GM12878 (cell line): ENCODE data around the gene FMOD. TPM values are rescaled to one million over a fixed set of nuclear protein-coding genes. Genes with fewer than 3 reads are reported as not detected.

ENCODE experiments used
- ATAC-seq: fragments of 200-7000 bp; cut with Tn5 transposase; 3 replicates; pipeline ENCODE4 v1.9.1; 2020; ENCODE audit warnings: mild to moderate bottlenecking, moderate library complexity
- BruUV-seq: library from RNA; stranded (reverse); fragments of 400-500 nt; replicated peaks from 2 replicates; lab custom pipeline; 2021; lab: Mats Ljungman, UMichigan
- CTCF ChIA-PET: fragments of 300-600 bp; sonication (Branson Sonifier 250); formaldehyde crosslinking; extraction: SDS; loops from one replicate; lab custom pipeline; 2021; ENCODE audit warnings: inconsistent platforms; lab: Yijun Ruan, JAX
- POLR2A ChIA-PET: fragments of 350-600 bp; formaldehyde crosslinking; extraction: SDS; loops from one replicate; lab custom pipeline; 2021; ENCODE audit warnings: inconsistent platforms; lab: Charles Lee
- RAD21 ChIA-PET: fragments of 300-600 bp; sonication (Branson Sonifier 250); formaldehyde crosslinking; loops from one replicate; lab custom pipeline; 2023; ENCODE audit warnings: antibody characterized with exemption; ENCODE audit not compliant: unreplicated experiment; lab: Charles Lee
- SMC1A ChIA-PET: fragments of 300-600 bp; sonication (Branson Sonifier 250); formaldehyde crosslinking; loops from one replicate; lab custom pipeline; 2023; ENCODE audit not compliant: unreplicated experiment, uncharacterized antibody; lab: Charles Lee
- DNase-seq: peaks from one replicate; pipeline ENCODE4 v3.0.0-alpha.2; 2011; ENCODE audit warnings: low read depth, low spot score
- FAIRE-seq: peaks from 3 replicates; lab custom pipeline; 2011; peaks lifted over from hg19 to GRCh38; lab: Jason Lieb, UNC
- H2AFZ ChIP-seq: 2 replicates; pipeline ENCODE4 v1.6.0; 2011; ENCODE audit warnings: low read depth, low read length, control low read depth; ENCODE audit not compliant: control insufficient read depth
- H3K27ac ChIP-seq: 2 replicates; pipeline ENCODE4 v1.5.1; 2011; ENCODE audit warnings: control low read depth; ENCODE audit not compliant: control insufficient read depth, insufficient read depth
- H3K27me3 ChIP-seq, 2 experiments: replicated peaks in 1 of 2; 2 replicates each; pipeline versions ENCODE4 v1.6.0 to v1.6.1; 2011; ENCODE audit warnings: low read length in 1 of 2; ENCODE audit not compliant: control insufficient read depth in 2 of 2, insufficient read depth in 2 of 2
- H3K36me3 ChIP-seq, 2 experiments: 2 replicates each; pipeline ENCODE4 v1.5.1; 2011; ENCODE audit warnings: low read length in 1 of 2; ENCODE audit not compliant: control insufficient read depth in 2 of 2, insufficient read depth in 2 of 2
- H3K4me1 ChIP-seq: 2 replicates; pipeline ENCODE4 v1.6.1; 2011; ENCODE audit warnings: mild to moderate bottlenecking, low read length, moderate library complexity, mixed read lengths; ENCODE audit not compliant: control insufficient read depth, insufficient read depth
- H3K4me2 ChIP-seq: 2 replicates; pipeline ENCODE4 v1.6.0; 2011; ENCODE audit warnings: control low read depth; ENCODE audit not compliant: control insufficient read depth, insufficient read depth
- H3K4me3 ChIP-seq: fragments of 200-600 bp; sonication (generic); 2 replicates; pipeline ENCODE4 v1.5.1; 2016
- H3K79me2 ChIP-seq: 2 replicates; pipeline ENCODE4 v1.6.0; 2011; ENCODE audit warnings: low read length; ENCODE audit not compliant: control insufficient read depth, insufficient read depth
- H3K9ac ChIP-seq: 2 replicates; pipeline ENCODE4 v1.8.0; 2011; ENCODE audit warnings: low read length, control low read depth, mixed read lengths; ENCODE audit not compliant: control insufficient read depth, insufficient read depth
- H3K9me3 ChIP-seq: replicated peaks from 3 replicates; pipeline ENCODE4 v1.5.1; 2011; ENCODE audit warnings: mild to moderate bottlenecking, low read length; ENCODE audit not compliant: control insufficient read depth, insufficient read depth
- H4K20me1 ChIP-seq: 2 replicates; pipeline ENCODE4 v1.6.0; 2011; ENCODE audit not compliant: control insufficient read depth, insufficient read depth
- CHD1 ChIP-seq: IDR thresholded peaks from 2 replicates; pipeline ENCODE4 v1.6.1; 2012; ENCODE audit warnings: low read depth, low read length, improper control_type of control experiment
- CHD4 ChIP-seq: fragments of 200-600 bp; sonication (generic); IDR thresholded peaks from 2 replicates; pipeline ENCODE4 v1.6.1; 2016; ENCODE audit warnings: mild to moderate bottlenecking
- JUNB ChIP-seq: IDR thresholded peaks from 2 replicates; pipeline ENCODE4 v1.6.1; 2016; ENCODE audit warnings: antibody characterized with exemption, mild to moderate bottlenecking
- MYB ChIP-seq: fragments of 150-350 bp; IDR thresholded peaks from 2 replicates; pipeline ENCODE4 v1.6.1; 2014; ENCODE audit warnings: mild to moderate bottlenecking, low read depth, low read length, borderline replicate concordance
- MYC ChIP-seq: IDR thresholded peaks from 2 replicates; pipeline ENCODE4 v1.6.1; 2011; ENCODE audit warnings: mild to moderate bottlenecking, low read length, moderate library complexity, inconsistent platforms; ENCODE audit not compliant: insufficient read depth, insufficient replicate concordance, insufficient read length, severe bottlenecking
- NFYA ChIP-seq: IDR thresholded peaks from 2 replicates; pipeline ENCODE4 v1.6.1; 2011; ENCODE audit warnings: low read depth, mild to moderate bottlenecking, low read length, improper control_type of control experiment, borderline replicate concordance
- POU2F2 ChIP-seq: IDR thresholded peaks from 3 replicates; pipeline ENCODE4 v1.6.1; 2011; ENCODE audit warnings: low read depth, mild to moderate bottlenecking, low read length, borderline replicate concordance
- ZNF217 ChIP-seq: fragments of 450-650 bp; IDR thresholded peaks from 2 replicates; pipeline ENCODE4 v1.6.1; 2017; ENCODE audit warnings: antibody characterized with exemption, mild to moderate bottlenecking
- WGBS: methylation state at CpG from one replicate; pipeline ENCODE4 v1.1.6; 2016; ENCODE audit warnings: low lambda C conversion rate; ENCODE audit not compliant: insufficient replicate concordance, insufficient coverage; ENCODE audit errors: missing lambda C conversion rate; 5-methylcytosine and 5-hydroxymethylcytosine counted together
- in situ Hi-C: fragments of 300-500 bp; cut with MboI; formaldehyde crosslinking; loops from 9 replicates; pipeline ENCODE4 v1.14.3; 2018; ENCODE audit warnings: mixed read lengths
- intact Hi-C: fragments of 100-400 bp; cut with micrococcal nuclease; formaldehyde crosslinking; loops from one replicate; pipeline ENCODE4 v1.14.2; 2022; ENCODE audit not compliant: unreplicated experiment
- polyA plus RNA-seq, 11 experiments: library from polyadenylated mRNA; depleted of rRNA in 4 of 11; unstranded in 6 of 11; stranded (reverse) in 5 of 11; fragments of >200 nt; fragmentation: Nextera tagmentation in 4 of 11; fragmentation: Illumina TruSeq in 1 of 11; extraction: Ambion mirVana in 4 of 11; extraction: Trizol in 1 of 11; gene quantifications; 1 replicate in 1 of 11; 2 replicates in 10 of 11; pipeline versions ENCODE4 v1.2.1 to v1.2.3, GENCODE V29; 2011 to 2016; ENCODE audit warnings: inconsistent platforms in 2 of 11, missing spikeins in 2 of 11, low read depth in 1 of 11
- total RNA-seq, 4 experiments: library from RNA; depleted of rRNA in 3 of 4; stranded (reverse); fragments of >200 nt in 3 of 4; fragmentation: Illumina TruSeq in 1 of 4; extraction: Trizol in 1 of 4; gene quantifications; 2 replicates each; pipeline versions ENCODE4 v1.2.1 to v1.2.3, GENCODE V29; 2013 to 2021
- TF ChIP-seq, protein P1 (sequence below): fragments of 150-350 bp; IDR thresholded peaks from 2 replicates; pipeline ENCODE4 v1.6.1; 2016; ENCODE audit warnings: low read depth, low read length
- TF ChIP-seq, protein P2 (sequence below): fragments of 450-650 bp; IDR thresholded peaks from 2 replicates; pipeline ENCODE4 v1.6.1; 2016; ENCODE audit warnings: mild to moderate bottlenecking
- TF ChIP-seq, protein P3 (sequence below), 3 experiments: IDR thresholded peaks in 2 of 3; conservative IDR thresholded peaks in 1 of 3; 2 replicates each; pipeline ENCODE4 v1.5.1; 2011; ENCODE audit warnings: low read depth in 3 of 3, low read length in 3 of 3, mild to moderate bottlenecking in 3 of 3, control low read depth in 2 of 3, moderate library complexity in 2 of 3, inconsistent platforms in 1 of 3, mixed read lengths in 1 of 3; ENCODE audit not compliant: control insufficient read depth in 2 of 3, insufficient read depth in 1 of 3; ENCODE audit errors: extremely low read depth in 1 of 3
- TF ChIP-seq, protein P4 (sequence below): fragments of 450-650 bp; IDR thresholded peaks from 2 replicates; pipeline ENCODE4 v1.6.1; 2017; ENCODE audit warnings: mild to moderate bottlenecking, low read depth, inconsistent platforms; ENCODE audit not compliant: poor library complexity, severe bottlenecking

The FMOD gene
- total and polyA plus RNA-seq, 10 of the 15 experiments (the other 5 are each of a cell fraction or from before 2014, with no cell fraction given) = 0.03 to 0.26 (median 0.11) TPM; not detected in 7

DNA sequence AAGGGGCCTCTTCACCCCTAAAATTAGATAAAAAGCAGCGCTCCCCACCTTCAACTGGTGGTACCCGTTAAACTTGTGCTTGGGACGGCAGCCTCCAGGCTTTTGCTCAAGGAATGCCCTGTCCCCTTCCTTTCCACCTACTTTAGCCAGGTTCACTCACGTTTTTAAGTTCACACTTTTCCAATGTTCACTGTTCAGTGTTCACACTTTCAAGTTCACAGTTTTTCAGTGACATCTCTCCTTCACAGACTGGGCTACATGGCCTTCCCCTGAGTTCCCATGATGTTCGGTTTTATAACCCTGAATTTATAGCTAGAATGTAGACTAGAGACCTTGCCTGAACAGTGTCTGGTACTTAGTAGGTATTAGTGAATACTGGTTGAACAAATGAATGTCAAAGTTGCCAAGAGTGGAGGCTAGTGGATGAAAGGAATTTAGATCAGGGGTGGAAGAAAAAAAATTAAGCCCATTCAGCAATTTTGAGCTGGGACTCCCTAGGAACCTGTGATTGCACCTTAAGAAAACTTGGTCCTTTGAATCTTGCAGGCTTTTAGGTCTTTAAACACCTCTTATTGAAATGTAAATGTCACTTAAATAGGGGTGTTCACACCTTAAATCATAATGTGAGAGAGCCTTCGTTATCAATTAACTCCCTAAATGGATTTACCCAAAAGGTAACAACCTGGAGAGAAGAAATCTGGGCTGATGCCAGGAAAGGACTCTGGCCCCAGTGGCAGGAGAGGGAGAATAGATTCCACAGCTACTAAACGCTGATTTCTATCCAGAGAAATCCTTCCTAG is 33.3 kb downstream of the FMOD start:
- no peak for FAIRE-seq
- Histone ChIP-seq H3K9ac (no peak overlapping the region), H3K27me3 (no peaks in the 10 kb centered on the region), H3K36me3 (no peaks in the 10 kb centered on the region), H3K4me2 (no peak overlapping the region), H3K4me3 (no peak overlapping the region), H3K27ac (no peak overlapping the region), H4K20me1 (no peaks in the 10 kb centered on the region), H2AFZ (no peak overlapping the region), H3K9me3 (no peaks in the 10 kb centered on the region), H3K4me1 (peaks cover 26% of the 10 kb centered on the region), H3K79me2 (no peaks in the 10 kb centered on the region)
- WGBS = 84% methylated on average over 7 of the region's 7 CpGs
- SMC1A ChIA-PET = interaction anchor here (0.8 to 3.2 kb wide), 11 partner anchors 8 to 45 kb away, joined by 3 to 28 read pairs (median 4); no protein-coding TSS in a partner anchor
- POLR2A ChIA-PET = interaction anchor here (1.0 to 3.8 kb wide), 6 partner anchors 8 to 38 kb away, joined by 3 to 29 read pairs (median 7); no protein-coding TSS in a partner anchor
- CTCF ChIA-PET = interaction anchor here (0.6 to 3.9 kb wide), 8 partner anchors 8 to 48 kb away, joined by 3 to 32 read pairs (median 6); no protein-coding TSS in a partner anchor
- RAD21 ChIA-PET = interaction anchor here (0.9 to 1.6 kb wide), 7 partner anchors 9 to 47 kb away, joined by 3 to 10 read pairs (median 4); no protein-coding TSS in a partner anchor
- BruUV-seq = no TSS peak
- in situ Hi-C loops = no loop called here
- DNase-seq = no peak
- ATAC-seq = no peak
- intact Hi-C loops = no loop called here
- TF ChIP-seq, protein P1, sequence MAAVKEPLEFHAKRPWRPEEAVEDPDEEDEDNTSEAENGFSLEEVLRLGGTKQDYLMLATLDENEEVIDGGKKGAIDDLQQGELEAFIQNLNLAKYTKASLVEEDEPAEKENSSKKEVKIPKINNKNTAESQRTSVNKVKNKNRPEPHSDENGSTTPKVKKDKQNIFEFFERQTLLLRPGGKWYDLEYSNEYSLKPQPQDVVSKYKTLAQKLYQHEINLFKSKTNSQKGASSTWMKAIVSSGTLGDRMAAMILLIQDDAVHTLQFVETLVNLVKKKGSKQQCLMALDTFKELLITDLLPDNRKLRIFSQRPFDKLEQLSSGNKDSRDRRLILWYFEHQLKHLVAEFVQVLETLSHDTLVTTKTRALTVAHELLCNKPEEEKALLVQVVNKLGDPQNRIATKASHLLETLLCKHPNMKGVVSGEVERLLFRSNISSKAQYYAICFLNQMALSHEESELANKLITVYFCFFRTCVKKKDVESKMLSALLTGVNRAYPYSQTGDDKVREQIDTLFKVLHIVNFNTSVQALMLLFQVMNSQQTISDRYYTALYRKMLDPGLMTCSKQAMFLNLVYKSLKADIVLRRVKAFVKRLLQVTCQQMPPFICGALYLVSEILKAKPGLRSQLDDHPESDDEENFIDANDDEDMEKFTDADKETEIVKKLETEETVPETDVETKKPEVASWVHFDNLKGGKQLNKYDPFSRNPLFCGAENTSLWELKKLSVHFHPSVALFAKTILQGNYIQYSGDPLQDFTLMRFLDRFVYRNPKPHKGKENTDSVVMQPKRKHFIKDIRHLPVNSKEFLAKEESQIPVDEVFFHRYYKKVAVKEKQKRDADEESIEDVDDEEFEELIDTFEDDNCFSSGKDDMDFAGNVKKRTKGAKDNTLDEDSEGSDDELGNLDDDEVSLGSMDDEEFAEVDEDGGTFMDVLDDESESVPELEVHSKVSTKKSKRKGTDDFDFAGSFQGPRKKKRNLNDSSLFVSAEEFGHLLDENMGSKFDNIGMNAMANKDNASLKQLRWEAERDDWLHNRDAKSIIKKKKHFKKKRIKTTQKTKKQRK = no peak
- TF ChIP-seq ZNF217 (no peak), MYC (no peak), JUNB (no peak), POU2F2 (no peak), NFYA (no peak), CHD1 (no peak), MYB (no peak), CHD4 (no peak)
- TF ChIP-seq, protein P2, sequence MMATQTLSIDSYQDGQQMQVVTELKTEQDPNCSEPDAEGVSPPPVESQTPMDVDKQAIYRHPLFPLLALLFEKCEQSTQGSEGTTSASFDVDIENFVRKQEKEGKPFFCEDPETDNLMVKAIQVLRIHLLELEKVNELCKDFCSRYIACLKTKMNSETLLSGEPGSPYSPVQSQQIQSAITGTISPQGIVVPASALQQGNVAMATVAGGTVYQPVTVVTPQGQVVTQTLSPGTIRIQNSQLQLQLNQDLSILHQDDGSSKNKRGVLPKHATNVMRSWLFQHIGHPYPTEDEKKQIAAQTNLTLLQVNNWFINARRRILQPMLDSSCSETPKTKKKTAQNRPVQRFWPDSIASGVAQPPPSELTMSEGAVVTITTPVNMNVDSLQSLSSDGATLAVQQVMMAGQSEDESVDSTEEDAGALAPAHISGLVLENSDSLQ = no peak
- TF ChIP-seq, protein P3, sequence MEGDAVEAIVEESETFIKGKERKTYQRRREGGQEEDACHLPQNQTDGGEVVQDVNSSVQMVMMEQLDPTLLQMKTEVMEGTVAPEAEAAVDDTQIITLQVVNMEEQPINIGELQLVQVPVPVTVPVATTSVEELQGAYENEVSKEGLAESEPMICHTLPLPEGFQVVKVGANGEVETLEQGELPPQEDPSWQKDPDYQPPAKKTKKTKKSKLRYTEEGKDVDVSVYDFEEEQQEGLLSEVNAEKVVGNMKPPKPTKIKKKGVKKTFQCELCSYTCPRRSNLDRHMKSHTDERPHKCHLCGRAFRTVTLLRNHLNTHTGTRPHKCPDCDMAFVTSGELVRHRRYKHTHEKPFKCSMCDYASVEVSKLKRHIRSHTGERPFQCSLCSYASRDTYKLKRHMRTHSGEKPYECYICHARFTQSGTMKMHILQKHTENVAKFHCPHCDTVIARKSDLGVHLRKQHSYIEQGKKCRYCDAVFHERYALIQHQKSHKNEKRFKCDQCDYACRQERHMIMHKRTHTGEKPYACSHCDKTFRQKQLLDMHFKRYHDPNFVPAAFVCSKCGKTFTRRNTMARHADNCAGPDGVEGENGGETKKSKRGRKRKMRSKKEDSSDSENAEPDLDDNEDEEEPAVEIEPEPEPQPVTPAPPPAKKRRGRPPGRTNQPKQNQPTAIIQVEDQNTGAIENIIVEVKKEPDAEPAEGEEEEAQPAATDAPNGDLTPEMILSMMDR (IDR thresholded peaks at IDR 0.05 in 2 of 3, conservative IDR thresholded peaks at IDR 0.05 in 1 of 3; ENCODE audit: control insufficient read depth in 2 of 3, extremely low read depth in 1 of 3, insufficient read depth in 1 of 3, low read depth in 3 of 3, low read length in 3 of 3) = no peak
- TF ChIP-seq, protein P4, sequence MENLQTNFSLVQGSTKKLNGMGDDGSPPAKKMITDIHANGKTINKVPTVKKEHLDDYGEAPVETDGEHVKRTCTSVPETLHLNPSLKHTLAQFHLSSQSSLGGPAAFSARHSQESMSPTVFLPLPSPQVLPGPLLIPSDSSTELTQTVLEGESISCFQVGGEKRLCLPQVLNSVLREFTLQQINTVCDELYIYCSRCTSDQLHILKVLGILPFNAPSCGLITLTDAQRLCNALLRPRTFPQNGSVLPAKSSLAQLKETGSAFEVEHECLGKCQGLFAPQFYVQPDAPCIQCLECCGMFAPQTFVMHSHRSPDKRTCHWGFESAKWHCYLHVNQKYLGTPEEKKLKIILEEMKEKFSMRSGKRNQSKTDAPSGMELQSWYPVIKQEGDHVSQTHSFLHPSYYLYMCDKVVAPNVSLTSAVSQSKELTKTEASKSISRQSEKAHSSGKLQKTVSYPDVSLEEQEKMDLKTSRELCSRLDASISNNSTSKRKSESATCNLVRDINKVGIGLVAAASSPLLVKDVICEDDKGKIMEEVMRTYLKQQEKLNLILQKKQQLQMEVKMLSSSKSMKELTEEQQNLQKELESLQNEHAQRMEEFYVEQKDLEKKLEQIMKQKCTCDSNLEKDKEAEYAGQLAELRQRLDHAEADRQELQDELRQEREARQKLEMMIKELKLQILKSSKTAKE = no peak
